BJ (cell line): Measurements from ENCODE around the gene SDK1. TPM values are rescaled to one million over a fixed set of nuclear protein-coding genes. Genes with fewer than 3 reads are reported as not detected.

Experiments used
- CTCF ChIA-PET: fragments of 350-600 bp; formaldehyde crosslinking; extraction: SDS; loops from one replicate; lab custom pipeline; 2021; ENCODE audit warnings: antibody characterized with exemption, inconsistent platforms; lab: Yijun Ruan, JAX
- POLR2A ChIA-PET: fragments of 300-600 bp; sonication (Branson Sonifier 250); formaldehyde crosslinking; extraction: SDS; loops from one replicate; lab custom pipeline; 2021; ENCODE audit warnings: antibody characterized with exemption; lab: Charles Lee
- DNase-seq: peaks from one replicate; pipeline ENCODE4 v3.0.0-alpha.2; 2011; ENCODE audit warnings: low read depth
- H3K27me3 ChIP-seq: 2 replicates; pipeline ENCODE4 v1.6.0; 2011; ENCODE audit warnings: low read length; ENCODE audit not compliant: control insufficient read depth, insufficient read depth
- H3K36me3 ChIP-seq: 2 replicates; pipeline ENCODE4 v1.5.1; 2011; ENCODE audit warnings: low read length; ENCODE audit not compliant: control insufficient read depth, insufficient read depth
- H3K4me3 ChIP-seq: 2 replicates; pipeline ENCODE4 v1.5.1; 2011; ENCODE audit warnings: low read depth, mild to moderate bottlenecking, control low read depth, low read length
- CTCF ChIP-seq: IDR thresholded peaks from 2 replicates; pipeline ENCODE4 v1.5.1; 2011; ENCODE audit warnings: low read depth, mild to moderate bottlenecking, control low read depth, inconsistent platforms, low read length, moderate library complexity; ENCODE audit not compliant: insufficient read depth
- polyA plus RNA-seq: library from polyadenylated mRNA; depleted of rRNA; stranded (reverse); fragments of >200 nt; gene quantifications from 2 replicates; pipeline ENCODE4 v1.2.3, GENCODE V29; 2011

Gene SDK1
- polyA plus RNA-seq, 1 experiment, result 0.01 TPM

GRCh38 chr7:3265388-3265787 is 35.7 kb upstream of the SDK1 start:
- ChIA-PET CTCF (no interaction called here), POLR2A (no interaction called here)
- TF ChIP-seq CTCF, result no peak

DNA sequence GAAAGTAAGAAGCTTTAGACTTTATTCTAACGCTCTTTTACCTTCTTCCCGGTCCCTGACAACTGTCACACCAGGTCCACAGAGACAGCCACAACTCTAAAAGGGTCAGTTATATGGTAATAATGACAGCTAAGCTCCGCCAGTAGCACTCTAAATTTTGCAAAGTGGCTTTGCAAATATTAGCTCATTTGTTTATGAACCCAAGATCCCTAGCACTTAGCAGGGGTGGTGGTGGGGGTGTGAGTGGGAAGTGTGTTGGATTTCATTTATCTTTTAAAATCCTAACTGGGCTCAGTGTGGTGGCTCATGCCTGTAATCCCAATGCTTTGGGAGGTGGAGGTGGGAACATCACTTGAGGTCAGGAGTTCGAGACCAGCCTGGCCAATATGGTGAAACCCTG is 34.8 kb upstream of the SDK1 start:
- no peaks in the 10 kb centered on the region for H3K36me3 ChIP-seq
- H3K27me3 ChIP-seq, result no peaks in the 10 kb centered on the region
- TF ChIP-seq CTCF, result no peak
- POLR2A ChIA-PET, result no interaction called here
- H3K4me3 ChIP-seq, result no peak overlapping the region
- DNase-seq, result no peak
- CTCF ChIA-PET, result interaction anchor here (0.6 kb wide), 1 partner anchor 66 kb away, joined by 3 read pairs; no protein-coding TSS in a partner anchor

More at GRCh38 chr7:3265388-3265787, 35.7 kb upstream of the SDK1 start:
- no peak overlapping the region for H3K4me3 ChIP-seq
- H3K36me3 ChIP-seq, result no peaks in the 10 kb centered on the region
- no peak for DNase-seq
- no peaks in the 10 kb centered on the region for H3K27me3 ChIP-seq

- no peak for TF ChIP-seq CTCF
- DNase-seq, result peak; percentile 7
- Histone ChIP-seq H3K36me3 (no peaks in the 10 kb centered on the region), H3K27me3 (no peaks in the 10 kb centered on the region), H3K4me3 (no peak overlapping the region)
- ChIA-PET POLR2A (no interaction called here), CTCF (no interaction called here)
Measured at GRCh38 chr7:3267966-3268690, 32.9 kb upstream of the SDK1 start.

GRCh38 chr7:3270362-3270761 is 30.7 kb upstream of the SDK1 start:
- DNase-seq, result no peak
- no peaks in the 10 kb centered on the region for H3K27me3 ChIP-seq
- no peaks in the 10 kb centered on the region for H3K36me3 ChIP-seq
- no peak overlapping the region for H3K4me3 ChIP-seq
- no peak for TF ChIP-seq CTCF
- ChIA-PET POLR2A (no interaction called here), CTCF (no interaction called here)

GRCh38 chr7:3271298-3271697 is 29.8 kb upstream of the SDK1 start:
- no peak for TF ChIP-seq CTCF
- no peak overlapping the region for H3K4me3 ChIP-seq
- no peak for DNase-seq
- POLR2A ChIA-PET, result no interaction called here
- CTCF ChIA-PET, result no interaction called here
- H3K27me3 ChIP-seq, result no peaks in the 10 kb centered on the region
- H3K36me3 ChIP-seq, result no peaks in the 10 kb centered on the region
